ENCODE results near the gene ADIPOQ. TPM values are rescaled to one million over a fixed set of nuclear protein-coding genes. Genes with fewer than 3 reads are reported as not detected.
"Not testable (repeated sequence)": the region's sequence is repeated elsewhere in the genome, so short reads cannot be mapped to it uniquely, and the experiment has no call there.

The ADIPOQ gene
- total and polyA plus RNA-seq, 2 experiments from 2014 or later = not detected

- Histone ChIP-seq H3K79me2 (no peaks in the 10 kb centered on the region), H3K36me3 (replicated peaks; ENCODE audit: insufficient read depth, low read depth) (no peaks in the 10 kb centered on the region), H3K4me3 (no peak overlapping the region), H3K27me3 (no peaks in the 10 kb centered on the region), H3K4me2 (no peak overlapping the region), H2AFZ (no peak overlapping the region), H3K27ac (no peak overlapping the region), H3K4me1 (ENCODE audit: insufficient read depth) (no peaks in the 10 kb centered on the region), H3K9me2 (replicated peaks; ENCODE audit: insufficient read depth) (no peaks in the 10 kb centered on the region), H4K20me1 (ENCODE audit: insufficient read depth, poor library complexity, severe bottlenecking) (no peaks in the 10 kb centered on the region), H3K9me3 (ENCODE audit: low read depth) (no peaks in the 10 kb centered on the region)
- no peak for TF ChIP-seq EZH2phosphoT487 (IDR thresholded peaks at IDR 0.05; ENCODE audit: low read depth, severe bottlenecking, unreplicated experiment)
- TF ChIP-seq CTCF (IDR thresholded peaks at IDR 0.05; ENCODE audit: poor library complexity) = no peak
- DNase-seq (ENCODE audit: low spot score) = no peak
- WGBS (ENCODE audit: low lambda C conversion rate, missing lambda C conversion rate) = 93% methylated on average over 6 of the region's 6 CpGs
These were observed 40.6 kb downstream of the ADIPOQ start for GRCh38 chr3:186882881-186883685.

GRCh38 chr3:186883686-186884058, 41.2 kb downstream of the ADIPOQ start:
- Histone ChIP-seq H3K9me3 (ENCODE audit: low read depth) (no peaks in the 10 kb centered on the region), H4K20me1 (ENCODE audit: insufficient read depth, poor library complexity, severe bottlenecking) (no peaks in the 10 kb centered on the region), H3K36me3 (replicated peaks; ENCODE audit: insufficient read depth, low read depth) (no peaks in the 10 kb centered on the region), H3K4me2 (no peak overlapping the region), H3K9me2 (replicated peaks; ENCODE audit: insufficient read depth) (no peaks in the 10 kb centered on the region), H3K27ac (no peak overlapping the region), H3K27me3 (no peaks in the 10 kb centered on the region), H2AFZ (no peak overlapping the region), H3K4me3 (no peak overlapping the region), H3K79me2 (no peaks in the 10 kb centered on the region), H3K4me1 (ENCODE audit: insufficient read depth) (no peaks in the 10 kb centered on the region)
- 96% methylated on average over 1 of the region's 1 CpG for WGBS (ENCODE audit: low lambda C conversion rate, missing lambda C conversion rate)
- no peak for TF ChIP-seq EZH2 (IDR thresholded peaks at IDR 0.05; ENCODE audit: borderline replicate concordance)
- TF ChIP-seq EZH2phosphoT487 (IDR thresholded peaks at IDR 0.05; ENCODE audit: low read depth, severe bottlenecking, unreplicated experiment) = no peak
- no peak for TF ChIP-seq CTCF (IDR thresholded peaks at IDR 0.05; ENCODE audit: poor library complexity)
- DNase-seq (ENCODE audit: low spot score) = no peak

- H3K27me3 ChIP-seq; H3K79me2 ChIP-seq; H4K20me1 ChIP-seq (ENCODE audit: insufficient read depth, poor library complexity, severe bottlenecking); H3K9me3 ChIP-seq (ENCODE audit: low read depth); H2AFZ ChIP-seq; H3K4me3 ChIP-seq; H3K36me3 ChIP-seq (replicated peaks; ENCODE audit: insufficient read depth, low read depth); DNase-seq (ENCODE audit: low spot score); H3K4me1 ChIP-seq (ENCODE audit: insufficient read depth); H3K27ac ChIP-seq; H3K4me2 ChIP-seq; H3K9me2 ChIP-seq (replicated peaks; ENCODE audit: insufficient read depth): not testable (repeated sequence)
- WGBS (ENCODE audit: low lambda C conversion rate, missing lambda C conversion rate) = 96% methylated on average over 8 of the region's 29 CpGs
These were observed 42.4 kb downstream of the ADIPOQ start for GRCh38 chr3:186884868-186885267.

- Histone ChIP-seq H3K9me3 (ENCODE audit: low read depth) (no peaks in the 10 kb centered on the region), H4K20me1 (ENCODE audit: insufficient read depth, poor library complexity, severe bottlenecking) (no peaks in the 10 kb centered on the region), H3K27me3 (no peaks in the 10 kb centered on the region), H3K9me2 (replicated peaks; ENCODE audit: insufficient read depth) (no peaks in the 10 kb centered on the region), H3K36me3 (replicated peaks; ENCODE audit: insufficient read depth, low read depth) (no peaks in the 10 kb centered on the region), H3K4me2 (no peak overlapping the region), H3K4me1 (ENCODE audit: insufficient read depth) (no peaks in the 10 kb centered on the region), H3K27ac (no peak overlapping the region), H2AFZ (no peak overlapping the region), H3K4me3 (no peak overlapping the region), H3K79me2 (no peaks in the 10 kb centered on the region)
- TF ChIP-seq CTCF (IDR thresholded peaks at IDR 0.05; ENCODE audit: poor library complexity) (no peak), EZH2phosphoT487 (IDR thresholded peaks at IDR 0.05; ENCODE audit: low read depth, severe bottlenecking, unreplicated experiment) (no peak), EZH2 (IDR thresholded peaks at IDR 0.05; ENCODE audit: borderline replicate concordance) (no peak)
- 73% methylated on average over 5 of the region's 5 CpGs for WGBS (ENCODE audit: low lambda C conversion rate, missing lambda C conversion rate)
- DNase-seq (ENCODE audit: low spot score) = no peak
These were observed 43.9 kb downstream of the ADIPOQ start for GRCh38 chr3:186886202-186886981.

- not testable (repeated sequence) for H3K36me3 ChIP-seq (replicated peaks; ENCODE audit: insufficient read depth, low read depth); H3K9me2 ChIP-seq (replicated peaks; ENCODE audit: insufficient read depth); H3K27ac ChIP-seq; H3K27me3 ChIP-seq; H3K9me3 ChIP-seq (ENCODE audit: low read depth); H3K79me2 ChIP-seq; H3K4me3 ChIP-seq; H3K4me1 ChIP-seq (ENCODE audit: insufficient read depth); H2AFZ ChIP-seq; H3K4me2 ChIP-seq; H4K20me1 ChIP-seq (ENCODE audit: insufficient read depth, poor library complexity, severe bottlenecking); DNase-seq (ENCODE audit: low spot score)
- WGBS (ENCODE audit: low lambda C conversion rate, missing lambda C conversion rate) = 35% methylated on average over 2 of the region's 5 CpGs
These were observed 45.0 kb downstream of the ADIPOQ start for GRCh38 chr3:186887507-186887938.

Measured in hepatocyte (in vitro differentiated cells).